Breast epithelium (tissue), 3 donors: ENCODE data around the gene TMEM273.

Experiments
- POLR2A ChIP-seq: fragments of 450-650 bp; IDR thresholded peaks from one replicate; pipeline ENCODE4 v1.6.1; 2016; ENCODE audit warnings: antibody characterized with exemption, mild to moderate bottlenecking, moderate library complexity
- TF ChIP-seq, protein P1 (sequence below), 3 donors: fragments of 450-650 bp; IDR thresholded peaks; one replicate each; pipeline ENCODE4 v1.5.1; 2016 to 2017; ENCODE audit warnings: antibody characterized with exemption in 3 of 3, mild to moderate bottlenecking in 3 of 3, moderate library complexity in 3 of 3

- TF ChIP-seq POLR2A, result no peak
- TF ChIP-seq, protein P1, sequence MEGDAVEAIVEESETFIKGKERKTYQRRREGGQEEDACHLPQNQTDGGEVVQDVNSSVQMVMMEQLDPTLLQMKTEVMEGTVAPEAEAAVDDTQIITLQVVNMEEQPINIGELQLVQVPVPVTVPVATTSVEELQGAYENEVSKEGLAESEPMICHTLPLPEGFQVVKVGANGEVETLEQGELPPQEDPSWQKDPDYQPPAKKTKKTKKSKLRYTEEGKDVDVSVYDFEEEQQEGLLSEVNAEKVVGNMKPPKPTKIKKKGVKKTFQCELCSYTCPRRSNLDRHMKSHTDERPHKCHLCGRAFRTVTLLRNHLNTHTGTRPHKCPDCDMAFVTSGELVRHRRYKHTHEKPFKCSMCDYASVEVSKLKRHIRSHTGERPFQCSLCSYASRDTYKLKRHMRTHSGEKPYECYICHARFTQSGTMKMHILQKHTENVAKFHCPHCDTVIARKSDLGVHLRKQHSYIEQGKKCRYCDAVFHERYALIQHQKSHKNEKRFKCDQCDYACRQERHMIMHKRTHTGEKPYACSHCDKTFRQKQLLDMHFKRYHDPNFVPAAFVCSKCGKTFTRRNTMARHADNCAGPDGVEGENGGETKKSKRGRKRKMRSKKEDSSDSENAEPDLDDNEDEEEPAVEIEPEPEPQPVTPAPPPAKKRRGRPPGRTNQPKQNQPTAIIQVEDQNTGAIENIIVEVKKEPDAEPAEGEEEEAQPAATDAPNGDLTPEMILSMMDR (IDR thresholded peaks at IDR 0.05), result no peak
Observed at GRCh38 chr10:49166484-49167400, 21.4 kb downstream of the TMEM273 start.
